GM19463 (cell line): ENCODE measurements around the gene POLR3C.
A peak's percentile ranks its signal among the peaks of the same experiment; 100 is the strongest.
"Not testable (repeated sequence)": the region's sequence is repeated elsewhere in the genome, so short reads cannot be mapped to it uniquely, and the experiment has no call there.

Source experiments
- ATAC-seq: cut with Tn5 transposase; IDR thresholded peaks from one replicate; pipeline ENCODE4 v1.9.1; 2021; ENCODE audit warnings: mild to moderate bottlenecking, moderate library complexity; ENCODE audit not compliant: unreplicated experiment

Gene POLR3C

DNA sequence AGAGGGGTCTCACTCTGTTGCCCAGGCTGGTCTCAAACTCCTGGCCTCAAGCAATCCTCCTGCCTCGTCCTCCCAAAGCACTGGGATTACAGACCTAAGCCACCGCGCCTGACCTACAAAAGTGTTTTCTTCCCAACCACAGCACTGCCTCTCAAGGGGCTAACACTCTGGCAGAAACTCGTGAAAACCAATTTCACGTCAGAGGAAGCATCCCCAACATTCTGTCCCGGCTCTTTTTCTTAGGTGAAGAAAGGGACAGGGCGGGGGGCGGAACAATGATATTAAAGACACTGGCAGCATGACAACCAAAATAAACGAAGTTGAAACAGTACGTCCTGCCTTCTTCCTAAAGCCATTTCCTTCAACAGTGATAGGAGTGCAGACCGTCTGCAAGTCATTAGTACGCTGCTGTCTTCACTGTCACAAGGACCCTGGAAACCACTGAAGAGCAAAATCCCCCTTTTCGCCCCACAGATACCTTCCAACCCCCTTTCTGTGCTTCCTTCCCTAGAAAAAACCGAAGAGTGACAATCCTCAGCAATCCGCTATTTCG lies 1.1 kb upstream of the POLR3C start:
- ATAC-seq: not testable (repeated sequence)

DNA sequence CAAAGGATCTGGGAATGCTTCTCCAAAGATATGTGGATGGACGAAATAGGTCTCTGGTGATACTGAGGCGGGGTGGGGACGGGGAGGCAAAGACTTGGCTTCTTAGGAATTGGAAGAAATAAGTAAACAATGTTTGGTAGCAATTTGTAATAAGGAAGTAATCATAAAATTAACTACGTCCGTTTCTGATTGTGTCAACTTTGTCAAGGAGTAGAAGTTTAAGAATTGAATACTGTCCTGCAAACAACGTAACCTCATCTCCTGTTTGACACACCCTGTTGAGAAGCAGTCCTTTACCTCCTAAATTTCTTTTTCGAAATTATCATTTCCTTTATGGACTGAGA lies 471 bp downstream of the POLR3C start:
- ATAC-seq: no peak

- ATAC-seq: no peak
Observed at GRCh38 chr1:145826030-145826429, 2.0 kb downstream of the POLR3C start.

DNA sequence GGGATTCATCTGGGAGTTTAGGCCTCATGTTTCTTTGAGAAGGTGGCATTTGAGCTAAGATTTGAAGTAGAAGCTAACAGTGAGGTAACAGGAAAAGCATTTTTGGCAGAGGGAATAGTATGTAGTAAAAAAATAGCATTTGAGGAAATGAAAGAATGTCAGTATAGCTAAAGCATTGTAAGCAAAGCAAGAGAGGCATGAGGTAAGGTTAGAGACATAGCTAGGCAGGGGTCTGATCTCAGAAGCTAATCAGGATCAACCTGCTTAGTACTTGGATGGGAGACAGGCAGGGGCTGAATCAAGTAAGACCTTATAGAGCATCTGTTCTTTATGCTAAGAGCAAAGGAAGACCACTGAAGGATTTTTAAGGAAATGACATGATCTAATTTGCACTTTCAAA lies 4.0 kb downstream of the POLR3C start:
- no peak for ATAC-seq

GRCh38 chr1:145828367-145829026 lies 4.5 kb downstream of the POLR3C start:
- no peak for ATAC-seq

DNA sequence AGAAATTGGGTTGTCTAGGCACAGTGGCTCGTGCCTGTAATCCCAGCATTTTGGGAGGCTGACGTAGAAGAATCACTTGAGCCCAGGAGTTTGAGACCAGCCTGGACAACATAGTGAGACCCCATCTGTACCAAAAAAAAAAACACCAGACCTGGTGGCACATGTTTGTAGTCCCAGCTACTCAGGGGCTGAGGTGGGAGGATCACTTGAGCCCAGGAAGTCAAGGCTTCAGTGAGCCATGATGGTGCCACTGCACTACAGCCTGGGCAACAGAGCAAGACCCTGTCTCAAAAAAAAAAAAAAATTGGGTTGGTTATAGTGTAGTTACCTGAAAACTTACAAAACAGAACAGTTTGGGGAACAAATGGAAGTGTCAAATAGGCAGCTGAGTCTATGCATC lies 6.8 kb downstream of the POLR3C start:
- not testable (repeated sequence) for ATAC-seq

- ATAC-seq: no peak
Observed at GRCh38 chr1:145837656-145838055, 13.7 kb downstream of the POLR3C start.

- no peak for ATAC-seq
Observed at GRCh38 chr1:145843031-145843430, 19.0 kb downstream of the POLR3C start.

- peak; percentile 70 for ATAC-seq
Observed at GRCh38 chr1:145845144-145845513, 21.1 kb downstream of the POLR3C start.

DNA sequence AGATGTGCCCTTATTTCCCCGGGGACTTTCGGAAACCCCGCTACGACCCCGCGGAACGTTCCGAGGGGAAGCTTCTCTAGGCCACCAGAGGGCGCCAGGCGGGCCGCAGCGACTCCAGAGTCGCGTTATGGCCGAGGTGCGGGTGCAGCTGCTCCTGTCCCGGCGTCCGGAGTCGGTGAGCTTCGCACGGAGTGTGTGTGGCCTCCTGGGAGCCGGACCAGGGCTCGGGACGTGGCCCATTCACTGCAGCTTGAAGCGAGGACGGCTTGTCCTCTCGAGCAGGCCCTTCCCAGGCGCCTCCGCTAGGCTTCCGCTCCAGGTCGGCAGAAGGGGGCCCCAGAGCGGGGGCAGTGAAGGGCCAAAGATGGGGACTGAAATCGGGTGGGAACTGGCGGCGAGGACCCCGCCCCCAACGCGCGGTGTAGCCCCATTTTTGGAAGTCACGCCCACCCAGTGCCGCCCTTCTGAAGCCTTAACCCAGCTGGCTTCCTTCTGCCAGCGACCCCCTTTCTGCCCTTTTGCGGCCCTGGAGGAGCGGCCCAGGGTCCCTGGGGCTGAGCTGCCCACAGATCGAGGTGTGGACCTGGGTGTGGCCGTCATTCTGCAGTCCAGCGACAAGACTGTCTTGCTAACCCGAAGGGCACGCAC lies 21.6 kb downstream of the POLR3C start, which contains the start of gene NUDT17:
Gene NUDT17, plus strand, starts transcription at position 117 of the 648 bp plus-strand sequence. Its CDS starts 11 bp downstream, at position 128.
- peak; percentile 70 for ATAC-seq

GRCh38 chr1:145846201-145846612 lies 22.2 kb downstream of the POLR3C start:
- ATAC-seq: no peak

DNA sequence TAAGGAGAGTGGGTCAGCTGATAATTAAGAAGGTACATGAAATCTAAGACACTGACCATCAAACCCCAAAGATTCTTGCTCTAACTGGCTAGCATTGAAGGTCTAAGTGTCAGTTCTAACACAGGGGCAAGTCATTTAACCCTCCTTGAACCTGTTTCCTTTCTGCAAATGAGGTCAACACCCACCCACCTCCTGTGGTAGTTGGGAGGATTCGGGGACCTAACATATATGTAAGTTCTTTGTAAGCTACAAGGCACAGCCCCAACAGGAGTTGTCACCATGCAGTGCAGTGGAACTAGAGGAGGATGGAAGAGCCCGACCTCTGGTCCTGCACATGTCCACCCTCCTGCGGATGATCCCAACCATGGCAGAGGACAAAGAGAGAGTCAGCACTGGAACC lies 23.8 kb downstream of the POLR3C start:
- no peak for ATAC-seq

GRCh38 chr1:145849356-145850160 lies 25.6 kb downstream of the POLR3C start:
- ATAC-seq: no peak

- no peak for ATAC-seq
Observed at GRCh38 chr1:145855426-145855948, 31.5 kb downstream of the POLR3C start.

GRCh38 chr1:145857170-145857569 lies 33.2 kb downstream of the POLR3C start:
- no peak for ATAC-seq

- peak; percentile 17 for ATAC-seq
Observed at GRCh38 chr1:145858238-145858900, 34.4 kb downstream of the POLR3C start.

DNA sequence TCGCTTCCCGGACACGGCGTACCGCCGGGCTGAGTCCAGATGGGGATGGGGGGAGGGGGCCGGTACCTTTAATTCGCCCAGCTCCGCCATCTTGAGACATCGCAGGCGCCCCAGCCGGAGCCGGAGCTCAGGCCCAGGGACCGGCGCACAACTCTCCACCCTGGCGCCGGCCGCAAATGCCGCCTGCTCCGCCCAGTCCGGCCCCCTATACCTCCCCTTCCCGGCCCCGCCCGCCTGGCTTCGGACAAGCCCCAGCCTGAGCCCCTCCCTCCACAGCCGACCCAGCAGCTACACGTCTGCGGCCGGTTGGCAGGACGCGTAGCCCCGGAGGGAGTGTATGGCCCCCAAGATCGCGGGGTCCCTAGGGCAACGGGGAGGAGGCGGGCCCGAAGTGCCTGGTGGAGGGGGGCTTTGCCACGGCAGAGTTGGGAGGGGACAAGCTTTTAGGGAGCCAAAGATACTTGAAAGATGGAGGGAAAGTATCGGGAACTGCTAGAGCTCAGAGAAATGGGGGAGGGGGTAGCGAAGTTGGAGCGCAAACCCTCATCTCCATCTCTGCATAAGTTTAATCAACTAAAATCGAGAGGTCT lies 35.0 kb downstream of the POLR3C start, which contains the start of gene PIAS3:
Gene PIAS3, minus strand, starts transcription at position 181 of the 590 bp plus-strand sequence. Its CDS starts 91 bp downstream, at position 90.
- peak; percentile 86 for ATAC-seq

DNA sequence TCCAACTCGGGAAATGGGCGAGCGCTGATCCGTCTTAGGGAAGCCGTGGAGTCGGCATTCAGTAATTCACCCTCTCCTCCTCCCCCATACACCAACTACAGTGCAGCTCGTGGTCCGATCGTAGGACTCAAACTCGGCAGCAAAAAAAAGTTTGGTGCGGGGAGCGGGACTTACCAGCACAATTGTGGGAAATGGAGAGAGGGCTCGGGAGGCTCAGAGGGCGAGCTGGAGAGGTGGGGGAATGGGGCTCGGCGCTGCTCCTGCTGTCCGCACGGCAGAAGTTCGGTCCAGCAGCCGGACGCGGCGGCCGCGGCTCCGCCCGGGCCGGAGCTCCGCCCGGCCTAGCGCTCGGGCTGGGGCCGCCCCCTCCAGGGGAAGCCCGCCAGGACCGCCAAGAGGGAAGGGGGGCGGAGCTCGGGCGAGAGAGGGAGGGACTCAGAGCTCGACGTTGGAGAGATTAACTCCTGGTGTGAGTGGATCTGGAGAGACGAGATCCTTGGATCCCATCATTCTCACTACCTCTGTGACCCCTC lies 35.6 kb downstream of the POLR3C start:
- ATAC-seq: peak; percentile 67

GRCh38 chr1:145863282-145864018 lies 39.5 kb downstream of the POLR3C start:
- no peak for ATAC-seq
